ENCODE measurements around the gene PAXIP1. TPM values are rescaled to one million over a fixed set of nuclear protein-coding genes. Genes with fewer than 3 reads are reported as not detected.

The PAXIP1 gene
- total and polyA plus RNA-seq, 10 of the 15 experiments (the other 5 are each of a cell fraction or from before 2014, with no cell fraction given), result 7.3 to 27.2 (median 18.1) TPM

DNA sequence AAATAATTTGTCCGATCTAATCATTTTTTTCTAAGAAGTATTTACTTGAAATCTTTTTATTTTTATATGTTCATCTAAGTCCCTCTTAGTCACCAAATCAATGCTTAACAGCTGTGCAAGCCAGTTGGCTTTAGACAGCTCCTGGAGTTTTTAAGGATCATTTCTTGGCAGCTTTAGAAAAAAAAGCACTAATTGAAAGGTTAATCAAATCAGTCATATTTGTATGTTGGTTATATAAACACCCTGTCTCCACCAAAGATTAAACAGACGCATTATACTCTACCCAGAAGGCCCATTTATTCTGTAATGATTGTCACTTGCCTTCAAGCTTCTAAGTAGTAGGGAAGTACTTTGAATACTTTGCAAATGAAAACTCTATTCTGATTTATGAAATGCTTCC is 60.2 kb downstream of the PAXIP1 start:
- no peak overlapping the region for H3K4me2 ChIP-seq (ENCODE audit: control insufficient read depth, insufficient read depth)
- CTCF ChIA-PET, result interaction anchor here (1.0 to 4.3 kb wide), 4 partner anchors 10 to 109 kb away, joined by 3 to 27 read pairs (median 13); no protein-coding TSS in a partner anchor
- H3K9me3 ChIP-seq (replicated peaks; ENCODE audit: control insufficient read depth, insufficient read depth, low read length), result no peaks in the 10 kb centered on the region
- TF ChIP-seq KAT2A (conservative IDR thresholded peaks at IDR 0.05; ENCODE audit: control insufficient read depth, low read depth, low read length) (no peak), EGR1 (IDR thresholded peaks at IDR 0.05; ENCODE audit: borderline replicate concordance in 1 of 2, low read depth in 2 of 2, low read length in 2 of 2) (no peak), MTA3 (IDR thresholded peaks at IDR 0.05; ENCODE audit: borderline replicate concordance, low read length) (no peak), NR2C1 (IDR thresholded peaks at IDR 0.05) (no peak)
- TF ChIP-seq, protein P1, sequence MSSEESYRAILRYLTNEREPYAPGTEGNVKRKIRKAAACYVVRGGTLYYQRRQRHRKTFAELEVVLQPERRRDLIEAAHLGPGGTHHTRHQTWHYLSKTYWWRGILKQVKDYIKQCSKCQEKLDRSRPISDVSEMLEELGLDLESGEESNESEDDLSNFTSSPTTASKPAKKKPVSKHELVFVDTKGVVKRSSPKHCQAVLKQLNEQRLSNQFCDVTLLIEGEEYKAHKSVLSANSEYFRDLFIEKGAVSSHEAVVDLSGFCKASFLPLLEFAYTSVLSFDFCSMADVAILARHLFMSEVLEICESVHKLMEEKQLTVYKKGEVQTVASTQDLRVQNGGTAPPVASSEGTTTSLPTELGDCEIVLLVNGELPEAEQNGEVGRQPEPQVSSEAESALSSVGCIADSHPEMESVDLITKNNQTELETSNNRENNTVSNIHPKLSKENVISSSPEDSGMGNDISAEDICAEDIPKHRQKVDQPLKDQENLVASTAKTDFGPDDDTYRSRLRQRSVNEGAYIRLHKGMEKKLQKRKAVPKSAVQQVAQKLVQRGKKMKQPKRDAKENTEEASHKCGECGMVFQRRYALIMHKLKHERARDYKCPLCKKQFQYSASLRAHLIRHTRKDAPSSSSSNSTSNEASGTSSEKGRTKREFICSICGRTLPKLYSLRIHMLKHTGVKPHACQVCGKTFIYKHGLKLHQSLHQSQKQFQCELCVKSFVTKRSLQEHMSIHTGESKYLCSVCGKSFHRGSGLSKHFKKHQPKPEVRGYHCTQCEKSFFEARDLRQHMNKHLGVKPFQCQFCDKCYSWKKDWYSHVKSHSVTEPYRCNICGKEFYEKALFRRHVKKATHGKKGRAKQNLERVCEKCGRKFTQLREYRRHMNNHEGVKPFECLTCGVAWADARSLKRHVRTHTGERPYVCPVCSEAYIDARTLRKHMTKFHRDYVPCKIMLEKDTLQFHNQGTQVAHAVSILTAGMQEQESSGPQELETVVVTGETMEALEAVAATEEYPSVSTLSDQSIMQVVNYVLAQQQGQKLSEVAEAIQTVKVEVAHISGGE (CRISPR knock-in tag; IDR thresholded peaks at IDR 0.05), result no peak
- TF ChIP-seq, protein P2, sequence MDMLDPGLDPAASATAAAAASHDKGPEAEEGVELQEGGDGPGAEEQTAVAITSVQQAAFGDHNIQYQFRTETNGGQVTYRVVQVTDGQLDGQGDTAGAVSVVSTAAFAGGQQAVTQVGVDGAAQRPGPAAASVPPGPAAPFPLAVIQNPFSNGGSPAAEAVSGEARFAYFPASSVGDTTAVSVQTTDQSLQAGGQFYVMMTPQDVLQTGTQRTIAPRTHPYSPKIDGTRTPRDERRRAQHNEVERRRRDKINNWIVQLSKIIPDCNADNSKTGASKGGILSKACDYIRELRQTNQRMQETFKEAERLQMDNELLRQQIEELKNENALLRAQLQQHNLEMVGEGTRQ (IDR thresholded peaks at IDR 0.05; ENCODE audit: borderline replicate concordance, low read depth, low read length), result no peak
- TF ChIP-seq, protein P3, sequence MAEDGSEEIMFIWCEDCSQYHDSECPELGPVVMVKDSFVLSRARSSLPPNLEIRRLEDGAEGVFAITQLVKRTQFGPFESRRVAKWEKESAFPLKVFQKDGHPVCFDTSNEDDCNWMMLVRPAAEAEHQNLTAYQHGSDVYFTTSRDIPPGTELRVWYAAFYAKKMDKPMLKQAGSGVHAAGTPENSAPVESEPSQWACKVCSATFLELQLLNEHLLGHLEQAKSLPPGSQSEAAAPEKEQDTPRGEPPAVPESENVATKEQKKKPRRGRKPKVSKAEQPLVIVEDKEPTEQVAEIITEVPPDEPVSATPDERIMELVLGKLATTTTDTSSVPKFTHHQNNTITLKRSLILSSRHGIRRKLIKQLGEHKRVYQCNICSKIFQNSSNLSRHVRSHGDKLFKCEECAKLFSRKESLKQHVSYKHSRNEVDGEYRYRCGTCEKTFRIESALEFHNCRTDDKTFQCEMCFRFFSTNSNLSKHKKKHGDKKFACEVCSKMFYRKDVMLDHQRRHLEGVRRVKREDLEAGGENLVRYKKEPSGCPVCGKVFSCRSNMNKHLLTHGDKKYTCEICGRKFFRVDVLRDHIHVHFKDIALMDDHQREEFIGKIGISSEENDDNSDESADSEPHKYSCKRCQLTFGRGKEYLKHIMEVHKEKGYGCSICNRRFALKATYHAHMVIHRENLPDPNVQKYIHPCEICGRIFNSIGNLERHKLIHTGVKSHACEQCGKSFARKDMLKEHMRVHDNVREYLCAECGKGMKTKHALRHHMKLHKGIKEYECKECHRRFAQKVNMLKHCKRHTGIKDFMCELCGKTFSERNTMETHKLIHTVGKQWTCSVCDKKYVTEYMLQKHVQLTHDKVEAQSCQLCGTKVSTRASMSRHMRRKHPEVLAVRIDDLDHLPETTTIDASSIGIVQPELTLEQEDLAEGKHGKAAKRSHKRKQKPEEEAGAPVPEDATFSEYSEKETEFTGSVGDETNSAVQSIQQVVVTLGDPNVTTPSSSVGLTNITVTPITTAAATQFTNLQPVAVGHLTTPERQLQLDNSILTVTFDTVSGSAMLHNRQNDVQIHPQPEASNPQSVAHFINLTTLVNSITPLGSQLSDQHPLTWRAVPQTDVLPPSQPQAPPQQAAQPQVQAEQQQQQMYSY (CRISPR knock-in tag; IDR thresholded peaks at IDR 0.05), result no peak
- no TSS peak for BruUV-seq (replicated peaks)
- no peaks in the 10 kb centered on the region for H4K20me1 ChIP-seq (ENCODE audit: control insufficient read depth, insufficient read depth)
- H3K27ac ChIP-seq (ENCODE audit: control insufficient read depth, insufficient read depth), result no peak overlapping the region
- POLR2A ChIA-PET, result no interaction called here
- H3K9ac ChIP-seq (ENCODE audit: control insufficient read depth, insufficient read depth, low read length), result no peak overlapping the region
- intact Hi-C loops (cut with micrococcal nuclease; ENCODE audit: unreplicated experiment), result no loop called here
- RAD21 ChIA-PET (ENCODE audit: unreplicated experiment), result no interaction called here
- H3K36me3 ChIP-seq (ENCODE audit: control insufficient read depth in 2 of 2, insufficient read depth in 2 of 2, low read length in 1 of 2), result peaks cover 3 to 20% of the 10 kb centered on the region in 2 experiments
- H2AFZ ChIP-seq (ENCODE audit: control insufficient read depth, low read depth, low read length), result no peak overlapping the region
- FAIRE-seq (no peak), DNase-seq (ENCODE audit: low read depth, low spot score) (no peak), ATAC-seq (no peak)
- H3K4me1 ChIP-seq (ENCODE audit: control insufficient read depth, insufficient read depth, low read length), result no peaks in the 10 kb centered on the region
- H3K4me3 ChIP-seq, result no peak overlapping the region
- in situ Hi-C loops (cut with MboI), result no loop called here
- 95% methylated on average over 2 of the region's 2 CpGs for WGBS (ENCODE audit: insufficient coverage, insufficient replicate concordance, low lambda C conversion rate, missing lambda C conversion rate)
- no peaks in the 10 kb centered on the region for H3K27me3 ChIP-seq (replicated peaks in 1 of 2; ENCODE audit: control insufficient read depth in 2 of 2, insufficient read depth in 2 of 2, low read length in 1 of 2)
- no peaks in the 10 kb centered on the region for H3K79me2 ChIP-seq (ENCODE audit: control insufficient read depth, insufficient read depth, low read length)
- SMC1A ChIA-PET (ENCODE audit: uncharacterized antibody, unreplicated experiment), result interaction anchor here (1.9 to 3.0 kb wide), 3 partner anchors 10 to 49 kb away, joined by 4 to 15 read pairs (median 12); no protein-coding TSS in a partner anchor

Measured in GM12878 (cell line).